ENCODE measurements around the gene SIRPA.
A peak's percentile ranks its signal among the peaks of the same experiment; 100 is the strongest.

Gene SIRPA

DNA sequence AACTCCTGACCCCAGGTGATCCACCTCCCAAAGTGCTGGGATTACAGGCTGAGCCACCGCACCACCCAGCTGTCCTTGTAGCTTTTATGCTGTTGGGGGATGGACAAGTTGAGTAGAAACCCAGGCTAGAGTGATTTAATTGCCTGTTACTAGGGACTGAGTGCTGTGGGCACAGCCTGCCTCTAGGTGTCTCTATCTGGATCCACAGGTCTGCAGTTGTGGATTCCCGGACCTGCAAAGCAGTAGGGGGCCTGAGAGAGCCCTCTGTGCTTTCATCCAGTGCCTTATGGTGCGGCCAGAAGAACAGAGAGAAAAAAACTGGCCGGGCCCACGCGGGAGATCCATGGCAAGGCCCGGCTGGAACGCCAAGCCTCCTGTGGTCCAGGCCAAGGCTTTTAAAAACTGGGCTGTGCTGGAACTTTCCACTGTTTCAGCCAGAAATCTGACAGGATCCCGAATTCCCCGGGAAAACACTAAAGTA is 5.2 kb downstream of the SIRPA start:
- H3K27ac ChIP-seq = no peak overlapping the region
- no peak for TF ChIP-seq ZFX (IDR thresholded peaks at IDR 0.05)
- TF ChIP-seq, protein P1, sequence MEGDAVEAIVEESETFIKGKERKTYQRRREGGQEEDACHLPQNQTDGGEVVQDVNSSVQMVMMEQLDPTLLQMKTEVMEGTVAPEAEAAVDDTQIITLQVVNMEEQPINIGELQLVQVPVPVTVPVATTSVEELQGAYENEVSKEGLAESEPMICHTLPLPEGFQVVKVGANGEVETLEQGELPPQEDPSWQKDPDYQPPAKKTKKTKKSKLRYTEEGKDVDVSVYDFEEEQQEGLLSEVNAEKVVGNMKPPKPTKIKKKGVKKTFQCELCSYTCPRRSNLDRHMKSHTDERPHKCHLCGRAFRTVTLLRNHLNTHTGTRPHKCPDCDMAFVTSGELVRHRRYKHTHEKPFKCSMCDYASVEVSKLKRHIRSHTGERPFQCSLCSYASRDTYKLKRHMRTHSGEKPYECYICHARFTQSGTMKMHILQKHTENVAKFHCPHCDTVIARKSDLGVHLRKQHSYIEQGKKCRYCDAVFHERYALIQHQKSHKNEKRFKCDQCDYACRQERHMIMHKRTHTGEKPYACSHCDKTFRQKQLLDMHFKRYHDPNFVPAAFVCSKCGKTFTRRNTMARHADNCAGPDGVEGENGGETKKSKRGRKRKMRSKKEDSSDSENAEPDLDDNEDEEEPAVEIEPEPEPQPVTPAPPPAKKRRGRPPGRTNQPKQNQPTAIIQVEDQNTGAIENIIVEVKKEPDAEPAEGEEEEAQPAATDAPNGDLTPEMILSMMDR (conservative IDR thresholded peaks at IDR 0.05) = peak; percentile 75

GRCh38 chr20:1901704-1902103 is 6.5 kb downstream of the SIRPA start:
- TF ChIP-seq ZFX (IDR thresholded peaks at IDR 0.05) = no peak
- TF ChIP-seq, protein P1 (conservative IDR thresholded peaks at IDR 0.05) = no peak
- H3K27ac ChIP-seq = no peak overlapping the region

DNA sequence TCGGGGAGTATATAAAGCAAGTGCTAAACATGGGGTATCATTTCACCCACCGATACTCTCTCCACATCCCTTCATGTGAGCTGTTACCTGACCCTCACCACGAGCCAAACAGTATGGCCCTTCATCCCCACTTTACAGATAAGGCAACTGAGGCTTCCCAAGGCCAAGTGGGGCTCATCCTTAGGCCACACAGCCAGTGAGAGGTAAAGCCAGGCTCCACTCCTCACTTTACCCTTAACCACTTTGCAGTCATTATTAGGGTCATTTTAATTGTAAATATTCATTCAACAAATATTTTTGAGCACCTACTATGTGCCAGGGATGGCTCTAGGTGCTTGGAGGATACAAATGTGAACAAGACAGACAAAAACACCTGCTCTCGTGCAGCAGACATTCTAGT is 7.0 kb downstream of the SIRPA start:
- no peak for TF ChIP-seq ZFX (IDR thresholded peaks at IDR 0.05)
- TF ChIP-seq, protein P1 (conservative IDR thresholded peaks at IDR 0.05) = no peak
- no peak overlapping the region for H3K27ac ChIP-seq

- H3K27ac ChIP-seq = no peak overlapping the region
- TF ChIP-seq, protein P1 (conservative IDR thresholded peaks at IDR 0.05) = no peak
- TF ChIP-seq ZFX (IDR thresholded peaks at IDR 0.05) = no peak
Observed at GRCh38 chr20:1904135-1904534, 8.9 kb downstream of the SIRPA start.

DNA sequence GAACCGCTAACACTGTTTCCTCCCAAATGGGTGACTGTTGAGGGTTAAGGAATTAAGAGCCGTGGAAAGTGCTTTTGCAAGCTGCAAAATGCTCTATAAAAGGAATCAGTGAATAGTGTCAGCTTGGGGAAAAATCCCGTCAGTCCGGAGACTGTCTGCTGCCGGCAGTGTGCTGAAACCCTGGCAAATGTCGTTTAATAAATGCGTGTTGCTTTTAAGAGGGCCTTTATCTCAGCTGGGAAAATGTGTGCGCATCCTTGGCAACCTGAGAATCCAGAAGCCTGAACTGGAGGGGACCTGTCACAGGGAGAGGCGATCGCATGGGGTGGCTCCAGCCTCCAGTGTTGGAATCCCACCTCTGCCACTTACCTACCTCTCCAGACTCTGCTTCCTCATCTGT is 9.8 kb downstream of the SIRPA start:
- TF ChIP-seq ZFX (IDR thresholded peaks at IDR 0.05) = no peak
- TF ChIP-seq, protein P1 (conservative IDR thresholded peaks at IDR 0.05) = no peak

DNA sequence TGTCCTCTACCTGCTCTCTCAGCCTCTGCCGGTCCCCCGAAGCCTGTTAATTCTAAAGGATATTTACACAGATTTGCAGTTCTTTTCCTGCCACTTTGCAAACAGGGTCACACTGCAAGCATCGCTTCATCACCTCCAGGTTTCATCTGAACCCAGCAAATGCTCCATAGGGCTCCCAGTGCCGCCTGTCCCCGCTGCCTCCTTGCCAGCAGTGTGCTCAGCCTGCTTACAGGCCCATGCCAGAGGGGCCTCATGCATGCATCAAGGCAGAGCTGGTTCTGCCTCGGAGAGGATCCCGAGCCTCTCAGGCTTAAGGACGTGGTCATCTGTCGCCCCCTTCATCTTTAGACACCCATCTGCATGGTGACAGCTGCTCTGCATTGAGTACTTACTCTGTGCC is 10.5 kb downstream of the SIRPA start:
- no peak for TF ChIP-seq ZFX (IDR thresholded peaks at IDR 0.05)
- TF ChIP-seq, protein P1 (conservative IDR thresholded peaks at IDR 0.05) = no peak
- H3K27ac ChIP-seq = no peak overlapping the region

More for the DNA sequence above, 9.8 kb downstream of the SIRPA start:
- no peak overlapping the region for H3K27ac ChIP-seq

GRCh38 chr20:1906361-1907051 is 11.3 kb downstream of the SIRPA start:
- no peak overlapping the region for H3K27ac ChIP-seq
- no peak for TF ChIP-seq ZFX (IDR thresholded peaks at IDR 0.05)
- TF ChIP-seq, protein P1 (conservative IDR thresholded peaks at IDR 0.05) = no peak

Data from C4-2B (cell line).